ENCODE results near the gene GRIP2. TPM values are rescaled to one million over a fixed set of nuclear protein-coding genes. Genes with fewer than 3 reads are reported as not detected.

Gene GRIP2
- polyA plus RNA-seq, 3 donors: not detected

DNA sequence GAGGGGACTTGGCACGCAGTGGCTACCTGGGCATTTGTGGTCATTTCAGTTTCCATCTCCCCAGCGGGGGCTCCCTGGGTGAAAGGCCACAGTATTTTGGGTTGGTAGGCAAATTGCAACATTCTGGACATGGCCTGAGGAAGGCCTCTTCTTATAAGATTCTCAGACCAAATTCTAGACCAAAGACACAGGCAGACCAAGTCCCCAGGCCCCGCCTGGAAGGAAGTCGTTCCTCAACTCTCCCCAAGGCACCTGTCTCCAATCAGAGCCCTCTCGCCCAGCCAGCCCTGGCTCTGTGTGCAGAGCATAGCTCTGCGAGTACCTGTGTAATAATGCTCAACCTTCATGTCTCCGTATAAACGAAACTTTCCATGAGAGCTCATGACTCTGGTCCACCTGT is 53.1 kb downstream of the GRIP2 start:
- no peak overlapping the region for H3K27ac ChIP-seq (ENCODE audit: low read depth in 1 of 2, low read length in 2 of 2)
- peaks cover 0 to 1% (median 0%) of the 10 kb centered on the region in 3 donors for H3K27me3 Mint-ChIP-seq (ENCODE audit: low read depth in 3 of 3)
- 100% methylated on average over 6 of the region's 8 CpGs for WGBS (ENCODE audit: insufficient coverage)
- H3K4me1 Mint-ChIP-seq: no peaks in the 10 kb centered on the region
- H3K36me3 Mint-ChIP-seq: peaks cover 87 to 92% of the 10 kb centered on the region in 2 donors
- no peaks in the 10 kb centered on the region for H3K9me3 ChIP-seq (replicated peaks in 1 of 2; ENCODE audit: control insufficient read depth in 1 of 2, insufficient read depth in 1 of 2, low read length in 2 of 2)
- H3K36me3 ChIP-seq (replicated peaks in 1 of 2; ENCODE audit: control insufficient read depth in 1 of 2, insufficient read depth in 2 of 2, low read length in 2 of 2): peaks cover 76 to 91% of the 10 kb centered on the region in 2 donors
- peak overlapping the region in 3 of 7 donors; percentile 4 to 50 (median 42) for H3K27ac Mint-ChIP-seq
- DNase-seq: no peak
- H3K79me2 ChIP-seq (ENCODE audit: insufficient read depth, low read length): no peaks in the 10 kb centered on the region
- no peak overlapping the region for H3K9ac ChIP-seq (ENCODE audit: insufficient read depth, low read length, poor library complexity, severe bottlenecking)
- no peak overlapping the region for H3K4me2 ChIP-seq (replicated peaks; ENCODE audit: extremely low read depth, low read length, poor library complexity, severe bottlenecking)
- H3K27me3 ChIP-seq (ENCODE audit: control insufficient read depth in 2 of 2, insufficient read depth in 2 of 2, low read length in 2 of 2): no peaks in the 10 kb centered on the region
- H3K4me1 ChIP-seq (ENCODE audit: control insufficient read depth in 1 of 2, insufficient read depth in 2 of 2, low read length in 2 of 2): no peaks in the 10 kb centered on the region
- intact Hi-C loops (cut with micrococcal nuclease): no loop called here
- H3K4me3 Mint-ChIP-seq: no peak overlapping the region
- H3K9me3 Mint-ChIP-seq: no peaks in the 10 kb centered on the region
- no peak overlapping the region for H3K4me3 ChIP-seq (replicated peaks in 1 of 3; ENCODE audit: low read depth in 2 of 3, low read length in 3 of 3)
- peaks cover 79% of the 10 kb centered on the region for H4K20me1 ChIP-seq (ENCODE audit: insufficient read depth, low read length)
- no peak overlapping the region for H2AFZ ChIP-seq (ENCODE audit: insufficient read depth, low read depth, low read length, poor library complexity, severe bottlenecking)
- TF ChIP-seq, protein P1, sequence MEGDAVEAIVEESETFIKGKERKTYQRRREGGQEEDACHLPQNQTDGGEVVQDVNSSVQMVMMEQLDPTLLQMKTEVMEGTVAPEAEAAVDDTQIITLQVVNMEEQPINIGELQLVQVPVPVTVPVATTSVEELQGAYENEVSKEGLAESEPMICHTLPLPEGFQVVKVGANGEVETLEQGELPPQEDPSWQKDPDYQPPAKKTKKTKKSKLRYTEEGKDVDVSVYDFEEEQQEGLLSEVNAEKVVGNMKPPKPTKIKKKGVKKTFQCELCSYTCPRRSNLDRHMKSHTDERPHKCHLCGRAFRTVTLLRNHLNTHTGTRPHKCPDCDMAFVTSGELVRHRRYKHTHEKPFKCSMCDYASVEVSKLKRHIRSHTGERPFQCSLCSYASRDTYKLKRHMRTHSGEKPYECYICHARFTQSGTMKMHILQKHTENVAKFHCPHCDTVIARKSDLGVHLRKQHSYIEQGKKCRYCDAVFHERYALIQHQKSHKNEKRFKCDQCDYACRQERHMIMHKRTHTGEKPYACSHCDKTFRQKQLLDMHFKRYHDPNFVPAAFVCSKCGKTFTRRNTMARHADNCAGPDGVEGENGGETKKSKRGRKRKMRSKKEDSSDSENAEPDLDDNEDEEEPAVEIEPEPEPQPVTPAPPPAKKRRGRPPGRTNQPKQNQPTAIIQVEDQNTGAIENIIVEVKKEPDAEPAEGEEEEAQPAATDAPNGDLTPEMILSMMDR (IDR thresholded peaks at IDR 0.05): no peak

DNA sequence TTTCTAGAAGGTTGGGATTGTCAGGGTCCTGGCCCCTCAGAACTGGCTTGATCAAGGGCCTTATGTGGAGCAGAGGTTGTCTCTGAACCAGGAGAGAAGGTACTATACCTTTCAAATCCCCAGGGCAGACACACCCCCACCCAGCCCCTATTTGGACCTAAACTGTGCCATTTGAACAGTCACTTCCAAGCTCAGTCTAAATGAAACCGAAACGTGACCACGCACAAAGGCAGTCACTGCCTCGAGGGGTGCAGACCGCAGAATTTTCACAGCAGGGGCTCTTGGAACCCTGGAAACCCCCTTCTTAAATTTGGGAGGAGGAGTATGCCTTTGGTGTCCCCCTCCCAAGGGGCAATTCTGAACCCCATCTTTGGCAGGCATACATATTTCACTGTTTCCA is 53.7 kb downstream of the GRIP2 start:
- H3K4me2 ChIP-seq (replicated peaks; ENCODE audit: extremely low read depth, low read length, poor library complexity, severe bottlenecking): no peak overlapping the region
- H4K20me1 ChIP-seq (ENCODE audit: insufficient read depth, low read length): peaks cover 79% of the 10 kb centered on the region
- intact Hi-C loops (cut with micrococcal nuclease): no loop called here
- H3K27ac Mint-ChIP-seq: peak overlapping the region in 1 of 7 donors; percentile 4
- TF ChIP-seq, protein P1 (IDR thresholded peaks at IDR 0.05): no peak
- no peaks in the 10 kb centered on the region for H3K27me3 ChIP-seq (ENCODE audit: control insufficient read depth in 2 of 2, insufficient read depth in 2 of 2, low read length in 2 of 2)
- H3K36me3 Mint-ChIP-seq: peaks cover 92 to 94% of the 10 kb centered on the region in 2 donors
- DNase-seq: no peak
- H3K9me3 Mint-ChIP-seq: no peaks in the 10 kb centered on the region
- H3K4me1 Mint-ChIP-seq: no peaks in the 10 kb centered on the region
- H3K9ac ChIP-seq (ENCODE audit: insufficient read depth, low read length, poor library complexity, severe bottlenecking): no peak overlapping the region
- H3K9me3 ChIP-seq (replicated peaks in 1 of 2; ENCODE audit: control insufficient read depth in 1 of 2, insufficient read depth in 1 of 2, low read length in 2 of 2): no peaks in the 10 kb centered on the region
- H3K4me1 ChIP-seq (ENCODE audit: control insufficient read depth in 1 of 2, insufficient read depth in 2 of 2, low read length in 2 of 2): no peaks in the 10 kb centered on the region
- H3K4me3 ChIP-seq (replicated peaks in 1 of 3; ENCODE audit: low read depth in 2 of 3, low read length in 3 of 3): no peak overlapping the region
- no peaks in the 10 kb centered on the region for H3K79me2 ChIP-seq (ENCODE audit: insufficient read depth, low read length)
- H3K27me3 Mint-ChIP-seq (ENCODE audit: low read depth in 3 of 3): peaks cover 0 to 1% (median 0%) of the 10 kb centered on the region in 3 donors
- H3K4me3 Mint-ChIP-seq: no peak overlapping the region
- no peak overlapping the region for H2AFZ ChIP-seq (ENCODE audit: insufficient read depth, low read depth, low read length, poor library complexity, severe bottlenecking)
- H3K27ac ChIP-seq (ENCODE audit: low read depth in 1 of 2, low read length in 2 of 2): no peak overlapping the region
- WGBS (ENCODE audit: insufficient coverage): no CpG with 5 or more reads among the region's 5 CpGs
- H3K36me3 ChIP-seq (replicated peaks in 1 of 2; ENCODE audit: control insufficient read depth in 1 of 2, insufficient read depth in 2 of 2, low read length in 2 of 2): peaks cover 82 to 98% of the 10 kb centered on the region in 2 donors

All from CD14-positive monocyte (primary cell).